ENCODE results near the gene CSNK1D. TPM values are rescaled to one million over a fixed set of nuclear protein-coding genes. Genes with fewer than 3 reads are reported as not detected.
A peak's percentile ranks its signal among the peaks of the same experiment; 100 is the strongest.

CSNK1D gene
- total RNA-seq (2022) (191 and 193 TPM in 2 replicates), Bru-seq, nascent RNA (percentile 91 among the genes with signal in this experiment), BruChase-seq, experiment 1, labeled RNA remaining after a 6-hour chase (percentile 91 among the genes with signal in this experiment), BruChase-seq, experiment 2, labeled RNA remaining after a 2-hour chase (percentile 91 among the genes with signal in this experiment)
- long read RNA-seq, transcript CSNK1D-203 (10 exons, 2,047 nt): major isoform, 124 of 197 reads
- long read RNA-seq, transcript CSNK1D-202 (9 exons, 3,712 nt): minor isoform, 9 of 197 reads
- long read RNA-seq, partial matches to known transcripts: 13 of 197 reads
- long read RNA-seq, other reads (novel, unspliced or antisense): 48 of 197 reads

- H3K36me3 Mint-ChIP-seq (ENCODE audit: insufficient read depth, unreplicated experiment): peaks cover 47% of the 10 kb centered on the region
- DNase-seq (ENCODE audit: unreplicated experiment): peak; percentile 88
- H3K9me3 Mint-ChIP-seq (ENCODE audit: unreplicated experiment): no peaks in the 10 kb centered on the region
- peak within 1 kb of the TSS; percentile 77 for H3K4me3 Mint-ChIP-seq (ENCODE audit: unreplicated experiment)
- TF ChIP-seq, protein P1, sequence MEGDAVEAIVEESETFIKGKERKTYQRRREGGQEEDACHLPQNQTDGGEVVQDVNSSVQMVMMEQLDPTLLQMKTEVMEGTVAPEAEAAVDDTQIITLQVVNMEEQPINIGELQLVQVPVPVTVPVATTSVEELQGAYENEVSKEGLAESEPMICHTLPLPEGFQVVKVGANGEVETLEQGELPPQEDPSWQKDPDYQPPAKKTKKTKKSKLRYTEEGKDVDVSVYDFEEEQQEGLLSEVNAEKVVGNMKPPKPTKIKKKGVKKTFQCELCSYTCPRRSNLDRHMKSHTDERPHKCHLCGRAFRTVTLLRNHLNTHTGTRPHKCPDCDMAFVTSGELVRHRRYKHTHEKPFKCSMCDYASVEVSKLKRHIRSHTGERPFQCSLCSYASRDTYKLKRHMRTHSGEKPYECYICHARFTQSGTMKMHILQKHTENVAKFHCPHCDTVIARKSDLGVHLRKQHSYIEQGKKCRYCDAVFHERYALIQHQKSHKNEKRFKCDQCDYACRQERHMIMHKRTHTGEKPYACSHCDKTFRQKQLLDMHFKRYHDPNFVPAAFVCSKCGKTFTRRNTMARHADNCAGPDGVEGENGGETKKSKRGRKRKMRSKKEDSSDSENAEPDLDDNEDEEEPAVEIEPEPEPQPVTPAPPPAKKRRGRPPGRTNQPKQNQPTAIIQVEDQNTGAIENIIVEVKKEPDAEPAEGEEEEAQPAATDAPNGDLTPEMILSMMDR (IDR thresholded peaks at IDR 0.05; ENCODE audit: unreplicated experiment): no peak
- no TSS peak for BruUV-seq (replicated peaks)
- intact Hi-C loops (cut with micrococcal nuclease): no loop called here
- ChIA-PET CTCF (no interaction called here), POLR2A (interaction anchor here (0.6 to 2.3 kb wide), 19 partner anchors 9 to 222 kb away, joined by 3 to 38 read pairs (median 4); partner anchors contain the start of gene SECTM1)
- no peaks in the 10 kb centered on the region for H3K27me3 Mint-ChIP-seq (ENCODE audit: insufficient read depth, unreplicated experiment)
- H3K4me1 Mint-ChIP-seq (ENCODE audit: insufficient read depth, unreplicated experiment): peaks cover 16% of the 10 kb centered on the region
- peak within 1 kb of the TSS; percentile 100 for H3K27ac Mint-ChIP-seq (ENCODE audit: low read depth, unreplicated experiment)
Observed at GRCh38 chr17:82273327-82274133, at the start of gene CSNK1D. Gene CSNK1D (minus strand): TSS chr17:82273700. CDS start chr17:82273381, 319 bp downstream.

GRCh38 chr17:82322526-82323453 is 49.3 kb upstream of the CSNK1D start:
- H3K4me1 Mint-ChIP-seq (ENCODE audit: insufficient read depth, unreplicated experiment): no peaks in the 10 kb centered on the region
- CTCF ChIA-PET: interaction anchor here (0.6 to 1.0 kb wide), 3 partner anchors 24 to 117 kb away, joined by 3 read pairs; no protein-coding TSS in a partner anchor
- no peaks in the 10 kb centered on the region for H3K9me3 Mint-ChIP-seq (ENCODE audit: unreplicated experiment)
- no peaks in the 10 kb centered on the region for H3K27me3 Mint-ChIP-seq (ENCODE audit: insufficient read depth, unreplicated experiment)
- no TSS peak for BruUV-seq (replicated peaks)
- POLR2A ChIA-PET: interaction anchor here (1.4 kb wide), 1 partner anchor 24 kb away, joined by 3 read pairs; no protein-coding TSS in a partner anchor
- intact Hi-C loops (cut with micrococcal nuclease): loop anchor here (5.0 kb wide), 1 partner anchor 80 kb away; no protein-coding TSS in a partner anchor
- no peaks in the 10 kb centered on the region for H3K36me3 Mint-ChIP-seq (ENCODE audit: insufficient read depth, unreplicated experiment)
- no peak overlapping the region for H3K4me3 Mint-ChIP-seq (ENCODE audit: unreplicated experiment)
- H3K27ac Mint-ChIP-seq (ENCODE audit: low read depth, unreplicated experiment): no peak overlapping the region
- TF ChIP-seq, protein P1 (IDR thresholded peaks at IDR 0.05; ENCODE audit: unreplicated experiment): no peak
- DNase-seq (ENCODE audit: unreplicated experiment): no peak

GRCh38 chr17:82321947-82322466 is 48.5 kb upstream of the CSNK1D start:
- no peak for DNase-seq (ENCODE audit: unreplicated experiment)
- ChIA-PET CTCF (interaction anchor here (0.7 kb wide), 1 partner anchor 23 kb away, joined by 3 read pairs; no protein-coding TSS in a partner anchor), POLR2A (interaction anchor here (0.6 to 1.4 kb wide), 3 partner anchors 23 to 81 kb away, joined by 3 to 5 read pairs (median 3); no protein-coding TSS in a partner anchor)
- no peaks in the 10 kb centered on the region for H3K36me3 Mint-ChIP-seq (ENCODE audit: insufficient read depth, unreplicated experiment)
- intact Hi-C loops (cut with micrococcal nuclease): loop anchor here (5.0 kb wide), 1 partner anchor 80 kb away; no protein-coding TSS in a partner anchor
- TF ChIP-seq, protein P1 (IDR thresholded peaks at IDR 0.05; ENCODE audit: unreplicated experiment): no peak
- H3K27ac Mint-ChIP-seq (ENCODE audit: low read depth, unreplicated experiment): no peak overlapping the region
- no peak overlapping the region for H3K4me3 Mint-ChIP-seq (ENCODE audit: unreplicated experiment)
- H3K27me3 Mint-ChIP-seq (ENCODE audit: insufficient read depth, unreplicated experiment): no peaks in the 10 kb centered on the region
- no peaks in the 10 kb centered on the region for H3K4me1 Mint-ChIP-seq (ENCODE audit: insufficient read depth, unreplicated experiment)
- H3K9me3 Mint-ChIP-seq (ENCODE audit: unreplicated experiment): no peaks in the 10 kb centered on the region
- BruUV-seq (replicated peaks): no TSS peak
